Type B pancreatic cell (in vitro differentiated cells): ENCODE data around the gene BTBD9. TPM values are rescaled to one million over a fixed set of nuclear protein-coding genes. Genes with fewer than 3 reads are reported as not detected.

Source experiments
- DNase-seq: peaks from one replicate; pipeline ENCODE4 v3.0.0; 2021; ENCODE audit warnings: mixed read lengths; ENCODE audit not compliant: unreplicated experiment; ENCODE audit errors: extremely low spot score
- H3K27ac Mint-ChIP-seq: 2 replicates; pipeline ENCODE4 v1.8.0; 2021; ENCODE audit warnings: mild to moderate bottlenecking, mixed read lengths
- H3K27me3 Mint-ChIP-seq: 2 replicates; pipeline ENCODE4 v1.8.0; 2021; ENCODE audit warnings: mixed read lengths
- H3K36me3 Mint-ChIP-seq: 2 replicates; pipeline ENCODE4 v1.8.0; 2021; ENCODE audit warnings: mixed read lengths
- H3K4me1 Mint-ChIP-seq: one replicate; pipeline ENCODE4 v1.8.0; 2021; ENCODE audit warnings: mixed read lengths; ENCODE audit not compliant: unreplicated experiment
- H3K4me3 Mint-ChIP-seq: 2 replicates; pipeline ENCODE4 v1.8.0; 2021; ENCODE audit warnings: mild to moderate bottlenecking, mixed read lengths
- H3K9me3 Mint-ChIP-seq: 2 replicates; pipeline ENCODE4 v1.8.0; 2021; ENCODE audit warnings: mixed read lengths
- CTCF ChIP-seq: fragments of 200-600 bp; sonication (generic); conservative IDR thresholded peaks from 2 replicates; pipeline ENCODE4 v1.5.0; 2021; ENCODE audit warnings: antibody characterized with exemption, mild to moderate bottlenecking
- total RNA-seq: library from RNA; stranded (reverse); gene quantifications from 2 replicates; pipeline ENCODE4 v1.2.1, GENCODE V29; 2021; ENCODE audit warnings: low replicate concordance

Gene BTBD9
- total RNA-seq, 1 donor from 2014 or later = 14.9 TPM

GRCh38 chr6:38214159-38214558, 425.6 kb downstream of the BTBD9 start:
- Mint-ChIP-seq H3K36me3 (peaks cover 7% of the 10 kb centered on the region), H3K4me3 (no peak overlapping the region), H3K27me3 (no peaks in the 10 kb centered on the region), H3K27ac (no peak overlapping the region), H3K4me1 (peaks cover 34% of the 10 kb centered on the region), H3K9me3 (no peaks in the 10 kb centered on the region)
- no peak for DNase-seq
- TF ChIP-seq CTCF = no peak

- no peak for DNase-seq
- H3K4me3 Mint-ChIP-seq = no peak overlapping the region
- H3K27ac Mint-ChIP-seq = no peak overlapping the region
- no peaks in the 10 kb centered on the region for H3K9me3 Mint-ChIP-seq
- no peak for TF ChIP-seq CTCF
- H3K36me3 Mint-ChIP-seq = peaks cover under 1% of the 10 kb centered on the region
- no peaks in the 10 kb centered on the region for H3K27me3 Mint-ChIP-seq
- H3K4me1 Mint-ChIP-seq = peaks cover 40% of the 10 kb centered on the region
Measured at GRCh38 chr6:38213251-38213658, 426.5 kb downstream of the BTBD9 start.

GRCh38 chr6:38212579-38212978, 427.1 kb downstream of the BTBD9 start:
- Mint-ChIP-seq H3K4me3 (no peak overlapping the region), H3K4me1 (peaks cover 42% of the 10 kb centered on the region), H3K9me3 (no peaks in the 10 kb centered on the region), H3K27ac (no peak overlapping the region), H3K36me3 (no peaks in the 10 kb centered on the region), H3K27me3 (no peaks in the 10 kb centered on the region)
- DNase-seq = no peak
- no peak for TF ChIP-seq CTCF

- Mint-ChIP-seq H3K4me3 (no peak overlapping the region), H3K4me1 (peaks cover 42% of the 10 kb centered on the region), H3K9me3 (no peaks in the 10 kb centered on the region), H3K27ac (no peak overlapping the region), H3K27me3 (no peaks in the 10 kb centered on the region), H3K36me3 (no peaks in the 10 kb centered on the region)
- no peak for DNase-seq
- TF ChIP-seq CTCF = no peak
Measured at GRCh38 chr6:38212116-38212515, 427.6 kb downstream of the BTBD9 start.

- Mint-ChIP-seq H3K4me3 (peak overlapping the region; percentile 18), H3K9me3 (no peaks in the 10 kb centered on the region), H3K27me3 (no peaks in the 10 kb centered on the region), H3K36me3 (no peaks in the 10 kb centered on the region), H3K4me1 (peaks cover 31% of the 10 kb centered on the region), H3K27ac (no peak overlapping the region)
- no peak for TF ChIP-seq CTCF
- DNase-seq = no peak
Measured at GRCh38 chr6:38209371-38210260, 430.1 kb downstream of the BTBD9 start.
